KMS-11 (cell line): ENCODE data around the gene ARL5C.
"Not testable (repeated sequence)": the region's sequence is repeated elsewhere in the genome, so short reads cannot be mapped to it uniquely, and the experiment has no call there.

Experiments
- H2AFZ ChIP-seq: fragments of 200-600 bp; sonication (generic); 2 replicates; pipeline ENCODE4 v1.6.1; 2016; ENCODE audit warnings: antibody characterized with exemption, mixed run types, low read depth
- H3K27ac ChIP-seq: fragments of 200-600 bp; sonication (generic); 2 replicates; pipeline ENCODE4 v1.6.1; 2016; ENCODE audit warnings: mild to moderate bottlenecking, mixed run types
- H3K27me3 ChIP-seq: fragments of 200-600 bp; sonication (generic); 2 replicates; pipeline ENCODE4 v1.6.1; 2017; ENCODE audit warnings: mild to moderate bottlenecking, low read depth, mixed run types, moderate library complexity; ENCODE audit not compliant: insufficient read depth
- H3K36me3 ChIP-seq: fragments of 200-600 bp; sonication (generic); 2 replicates; pipeline ENCODE4 v1.6.1; 2017; ENCODE audit warnings: mild to moderate bottlenecking, mixed run types; ENCODE audit not compliant: insufficient read depth
- H3K4me1 ChIP-seq: fragments of 200-600 bp; sonication (generic); 2 replicates; pipeline ENCODE4 v1.6.1; 2016; ENCODE audit warnings: mild to moderate bottlenecking, low read depth, mixed run types; ENCODE audit not compliant: poor library complexity, severe bottlenecking
- H3K4me2 ChIP-seq: fragments of 200-600 bp; sonication (generic); 2 replicates; pipeline ENCODE4 v1.7.0; 2016; ENCODE audit warnings: mild to moderate bottlenecking, mixed run types
- H3K4me3 ChIP-seq: fragments of 200-600 bp; sonication (generic); IDR thresholded peaks from 2 replicates; pipeline ENCODE4 v1.6.1; 2017; ENCODE audit warnings: low read depth, low read length, mixed read lengths; ENCODE audit not compliant: insufficient read depth
- H3K79me2 ChIP-seq: fragments of 200-600 bp; sonication (generic); 2 replicates; pipeline ENCODE4 v1.6.1; 2016; ENCODE audit warnings: low read depth, mixed run types; ENCODE audit not compliant: insufficient read depth
- H3K9ac ChIP-seq: fragments of 200-600 bp; sonication (generic); 2 replicates; pipeline ENCODE4 v1.6.1; 2016; ENCODE audit warnings: mild to moderate bottlenecking, mixed run types
- H4K20me1 ChIP-seq: fragments of 200-600 bp; sonication (generic); 2 replicates; pipeline ENCODE4 v1.6.1; 2016; ENCODE audit warnings: mild to moderate bottlenecking, mixed run types; ENCODE audit not compliant: insufficient read depth
- CTCF ChIP-seq: fragments of 200-600 bp; sonication (generic); conservative IDR thresholded peaks from 2 replicates; pipeline ENCODE4 v1.6.1; 2017; ENCODE audit warnings: low read depth, mild to moderate bottlenecking, antibody characterized with exemption, low read length, moderate library complexity, mixed read lengths

The ARL5C gene

GRCh38 chr17:39123627-39124026 lies 42.3 kb downstream of the ARL5C start:
- Histone ChIP-seq H3K27me3 (no peaks in the 10 kb centered on the region), H3K9ac (no peak overlapping the region), H3K4me1 (peaks cover 7% of the 10 kb centered on the region), H3K4me3 (no peak overlapping the region), H2AFZ (no peak overlapping the region), H3K4me2 (no peak overlapping the region), H3K79me2 (no peaks in the 10 kb centered on the region), H3K27ac (no peak overlapping the region), H4K20me1 (no peaks in the 10 kb centered on the region), H3K36me3 (no peaks in the 10 kb centered on the region)
- TF ChIP-seq CTCF, result no peak

DNA sequence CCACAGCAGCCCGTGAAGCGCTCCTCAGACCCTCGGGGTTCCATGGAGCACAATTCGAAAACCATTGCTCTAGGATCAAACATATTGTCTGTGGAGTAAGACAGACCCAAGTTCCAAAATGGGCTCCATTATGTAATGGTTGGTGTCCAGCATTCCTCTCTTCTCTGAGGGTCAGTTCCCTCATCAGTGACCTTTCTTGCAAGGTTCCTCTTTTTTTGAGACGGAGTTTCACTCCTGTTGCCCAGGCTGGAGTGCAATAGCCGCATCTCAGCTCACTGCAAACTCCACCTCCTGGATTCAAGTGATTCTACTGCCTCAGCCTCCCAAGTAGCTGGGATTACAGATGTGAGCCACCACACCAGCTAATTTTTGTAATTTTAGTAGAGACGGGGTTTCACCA lies 43.0 kb downstream of the ARL5C start:
- H3K4me3 ChIP-seq, result no peak overlapping the region
- H3K27me3 ChIP-seq, result no peaks in the 10 kb centered on the region
- H3K4me2 ChIP-seq, result no peak overlapping the region
- H4K20me1 ChIP-seq, result no peaks in the 10 kb centered on the region
- peaks cover 10% of the 10 kb centered on the region for H3K4me1 ChIP-seq
- no peak overlapping the region for H3K27ac ChIP-seq
- no peak for TF ChIP-seq CTCF
- H2AFZ ChIP-seq, result no peak overlapping the region
- H3K36me3 ChIP-seq, result no peaks in the 10 kb centered on the region
- H3K79me2 ChIP-seq, result no peaks in the 10 kb centered on the region
- H3K9ac ChIP-seq, result no peak overlapping the region

- H3K4me3 ChIP-seq, H3K27me3 ChIP-seq, H4K20me1 ChIP-seq, H3K27ac ChIP-seq, H3K4me2 ChIP-seq, H3K9ac ChIP-seq, H3K79me2 ChIP-seq, H3K36me3 ChIP-seq, H2AFZ ChIP-seq: not testable (repeated sequence)
- peaks cover 10% of the 10 kb centered on the region for H3K4me1 ChIP-seq
These were observed 44.0 kb downstream of the ARL5C start for GRCh38 chr17:39121919-39122318.

DNA sequence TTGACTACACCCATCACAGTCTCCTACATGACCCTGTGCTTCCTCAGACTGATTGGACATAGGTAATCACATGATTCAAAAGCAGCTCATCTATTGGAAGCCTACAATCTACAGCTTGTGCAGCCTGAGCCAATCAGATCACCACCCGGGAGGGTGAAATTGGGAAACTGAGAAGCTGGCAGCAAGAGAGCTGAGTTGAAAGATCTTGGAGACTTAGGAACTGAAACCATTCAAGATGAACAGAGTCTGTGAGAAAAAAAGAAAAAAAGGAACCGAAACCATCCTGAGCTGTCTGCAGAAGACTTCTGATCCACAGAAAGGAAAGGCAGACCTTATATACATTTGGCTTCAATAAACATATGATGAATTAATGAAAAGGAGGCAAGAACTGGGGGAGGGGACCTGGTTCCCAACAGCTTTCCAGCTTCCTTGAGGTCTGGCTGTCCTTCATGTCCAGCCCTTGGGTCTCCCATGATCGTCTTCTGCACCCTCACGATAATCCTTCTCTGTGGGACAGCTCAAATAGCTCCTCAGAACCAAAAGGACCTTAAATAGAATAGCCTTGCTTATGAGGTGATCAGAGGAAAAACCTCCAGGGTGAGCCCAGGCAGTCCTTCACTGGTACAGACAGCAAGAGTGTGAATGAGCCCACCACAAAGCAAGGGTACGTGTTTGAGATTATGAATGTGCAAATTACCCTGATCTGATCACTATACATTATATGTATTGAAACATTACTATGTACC lies 47.1 kb downstream of the ARL5C start:
- Histone ChIP-seq H3K27ac (no peak overlapping the region), H3K9ac (no peak overlapping the region), H3K4me1 (peaks cover 6% of the 10 kb centered on the region), H3K79me2 (no peaks in the 10 kb centered on the region), H3K36me3 (no peaks in the 10 kb centered on the region), H4K20me1 (no peaks in the 10 kb centered on the region), H3K4me2 (no peak overlapping the region), H2AFZ (no peak overlapping the region), H3K27me3 (no peaks in the 10 kb centered on the region; the same call in 1 of the 2 replicates), H3K4me3 (no peak overlapping the region)
- TF ChIP-seq CTCF, result no peak

DNA sequence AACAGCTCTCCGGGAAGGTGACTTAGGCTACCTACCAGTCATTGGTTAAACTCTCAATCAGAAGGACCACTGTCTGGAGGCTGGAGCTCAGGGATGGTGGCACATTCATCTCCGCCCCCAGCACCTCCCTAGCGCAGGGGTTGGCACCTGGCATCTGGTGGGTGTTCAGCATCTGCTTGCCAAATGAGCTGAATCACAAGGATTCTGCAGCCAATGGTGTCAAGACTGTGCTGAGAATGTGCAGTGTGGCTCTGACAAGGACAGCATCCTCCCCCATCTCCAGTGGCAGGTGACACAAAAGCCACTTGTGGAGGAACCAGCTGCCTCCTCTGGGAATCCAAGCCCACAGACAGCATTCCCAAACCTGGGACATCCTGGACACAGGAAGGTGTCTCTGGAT lies 49.7 kb downstream of the ARL5C start:
- H3K27me3 ChIP-seq, result no peaks in the 10 kb centered on the region; the same call in 1 of the 2 replicates
- no peak overlapping the region for H2AFZ ChIP-seq
- no peak overlapping the region for H3K27ac ChIP-seq
- H3K4me2 ChIP-seq, result no peak overlapping the region
- no peaks in the 10 kb centered on the region for H3K79me2 ChIP-seq
- H3K36me3 ChIP-seq, result no peaks in the 10 kb centered on the region
- H3K4me3 ChIP-seq, result no peak overlapping the region
- peaks cover 6% of the 10 kb centered on the region for H3K4me1 ChIP-seq
- no peaks in the 10 kb centered on the region for H4K20me1 ChIP-seq
- TF ChIP-seq CTCF, result no peak
- no peak overlapping the region for H3K9ac ChIP-seq
